Nephron (organoid): ENCODE results near the gene FBXO47.
A peak's percentile ranks its signal among the peaks of the same experiment; 100 is the strongest.
"Not testable (repeated sequence)": the region's sequence is repeated elsewhere in the genome, so short reads cannot be mapped to it uniquely, and the experiment has no call there.

ENCODE experiments used
- H3K27ac Mint-ChIP-seq, 3 experiments: 2 replicates each; pipeline ENCODE4 v1.8.0; 2020; ENCODE audit warnings: mixed read lengths in 3 of 3, mild to moderate bottlenecking in 2 of 3, moderate library complexity in 1 of 3
- H3K27me3 Mint-ChIP-seq: 2 replicates; pipeline ENCODE4 v1.8.0; 2021; ENCODE audit warnings: low read depth, mild to moderate bottlenecking, moderate library complexity, mixed read lengths
- H3K36me3 Mint-ChIP-seq: 2 replicates; pipeline ENCODE4 v1.8.0; 2020; ENCODE audit warnings: low read depth, mixed read lengths
- H3K4me1 Mint-ChIP-seq: 2 replicates; pipeline ENCODE4 v1.8.0; 2020; ENCODE audit warnings: mixed read lengths
- H3K4me3 Mint-ChIP-seq, 3 experiments: 2 replicates each; pipeline ENCODE4 v1.8.0; 2020; ENCODE audit warnings: mild to moderate bottlenecking in 3 of 3, mixed read lengths in 3 of 3, moderate library complexity in 2 of 3
- H3K9me3 Mint-ChIP-seq: 2 replicates; pipeline ENCODE4 v1.8.0; 2020; ENCODE audit warnings: mixed read lengths
- CTCF ChIP-seq, 3 experiments: fragments of 200-600 bp; sonication (generic); IDR thresholded peaks; one replicate each; pipeline ENCODE4 v1.5.0; 2021; ENCODE audit warnings: antibody characterized with exemption in 3 of 3; ENCODE audit not compliant: unreplicated experiment in 3 of 3

Gene FBXO47

GRCh38 chr17:38917259-38917658 lies 49.9 kb downstream of the FBXO47 start:
- no peak overlapping the region for H3K4me3 Mint-ChIP-seq
- no peaks in the 10 kb centered on the region for H3K9me3 Mint-ChIP-seq
- H3K27me3 Mint-ChIP-seq = no peaks in the 10 kb centered on the region
- no peak for TF ChIP-seq CTCF (IDR thresholded peaks at IDR 0.05; ENCODE audit: unreplicated experiment in 3 of 3)
- peak overlapping the region; percentile 1 to 22 (median 2) for H3K27ac Mint-ChIP-seq
- peaks cover 20% of the 10 kb centered on the region for H3K4me1 Mint-ChIP-seq
- H3K36me3 Mint-ChIP-seq = peaks cover 46% of the 10 kb centered on the region

GRCh38 chr17:38916771-38917170 lies 50.4 kb downstream of the FBXO47 start:
- Mint-ChIP-seq H3K27ac (peak overlapping the region; percentile 1 to 22 (median 2)), H3K27me3 (no peaks in the 10 kb centered on the region), H3K9me3 (no peaks in the 10 kb centered on the region), H3K36me3 (peaks cover 46% of the 10 kb centered on the region), H3K4me3 (no peak overlapping the region), H3K4me1 (peaks cover 15% of the 10 kb centered on the region)
- TF ChIP-seq CTCF (IDR thresholded peaks at IDR 0.05; ENCODE audit: unreplicated experiment in 3 of 3) = no peak

GRCh38 chr17:38915639-38915995 lies 51.6 kb downstream of the FBXO47 start:
- no peak overlapping the region for H3K4me3 Mint-ChIP-seq
- peaks cover 4% of the 10 kb centered on the region for H3K4me1 Mint-ChIP-seq
- no peaks in the 10 kb centered on the region for H3K9me3 Mint-ChIP-seq
- peaks cover 45% of the 10 kb centered on the region for H3K36me3 Mint-ChIP-seq
- TF ChIP-seq CTCF (IDR thresholded peaks at IDR 0.05; ENCODE audit: unreplicated experiment in 3 of 3) = no peak
- no peaks in the 10 kb centered on the region for H3K27me3 Mint-ChIP-seq
- no peak overlapping the region for H3K27ac Mint-ChIP-seq

- no peaks in the 10 kb centered on the region for H3K9me3 Mint-ChIP-seq
- no peaks in the 10 kb centered on the region for H3K27me3 Mint-ChIP-seq
- no peaks in the 10 kb centered on the region for H3K4me1 Mint-ChIP-seq
- H3K4me3 Mint-ChIP-seq = no peak overlapping the region
- no peak for TF ChIP-seq CTCF (IDR thresholded peaks at IDR 0.05; ENCODE audit: unreplicated experiment in 3 of 3)
- H3K27ac Mint-ChIP-seq = no peak overlapping the region
- H3K36me3 Mint-ChIP-seq = peaks cover 41% of the 10 kb centered on the region
These were observed 52.2 kb downstream of the FBXO47 start for GRCh38 chr17:38914741-38915638.

GRCh38 chr17:38912221-38912813 lies 54.9 kb downstream of the FBXO47 start:
- H3K4me1 Mint-ChIP-seq = peaks cover 6% of the 10 kb centered on the region
- TF ChIP-seq CTCF (IDR thresholded peaks at IDR 0.05; ENCODE audit: unreplicated experiment in 3 of 3) = no peak
- no peaks in the 10 kb centered on the region for H3K27me3 Mint-ChIP-seq
- H3K36me3 Mint-ChIP-seq = peaks cover 24% of the 10 kb centered on the region
- no peak overlapping the region for H3K4me3 Mint-ChIP-seq
- no peak overlapping the region for H3K27ac Mint-ChIP-seq
- no peaks in the 10 kb centered on the region for H3K9me3 Mint-ChIP-seq

GRCh38 chr17:38911731-38912081 lies 55.5 kb downstream of the FBXO47 start:
- not testable (repeated sequence) for H3K4me1 Mint-ChIP-seq, H3K27ac Mint-ChIP-seq, H3K9me3 Mint-ChIP-seq, H3K27me3 Mint-ChIP-seq, H3K4me3 Mint-ChIP-seq
- H3K36me3 Mint-ChIP-seq = peaks cover 18% of the 10 kb centered on the region
